Gastroesophageal sphincter (tissue), 4 donors: ENCODE results near the gene IGFLR1. TPM values are rescaled to one million over a fixed set of nuclear protein-coding genes. Genes with fewer than 3 reads are reported as not detected.
A peak's percentile ranks its signal among the peaks of the same experiment; 100 is the strongest.

ENCODE experiments used
- ATAC-seq: fragments of 150-250 bp; one replicate; pipeline ENCODE4 v1.9.1; 2016; ENCODE audit warnings: mild to moderate bottlenecking, moderate library complexity
- H3K27ac ChIP-seq, 4 donors: fragments of 200-600 bp; sonication (generic) in 3 of 4; 1 replicate in 3 of 4; 2 replicates in 1 of 4; pipeline ENCODE4 v1.5.1; 2016 to 2019
- H3K27me3 ChIP-seq: fragments of 200-600 bp; sonication (generic); one replicate; pipeline ENCODE4 v1.5.1; 2019
- H3K36me3 ChIP-seq, 2 donors: fragments of 200-600 bp; sonication (generic); one replicate each; pipeline ENCODE4 v1.5.1; 2019; ENCODE audit warnings: control low read depth in 1 of 2
- H3K4me1 ChIP-seq, 3 donors: fragments of 200-600 bp; sonication (generic); 1 replicate in 2 of 3; 2 replicates in 1 of 3; pipeline ENCODE4 v1.5.1; 2016 to 2019; ENCODE audit warnings: control low read depth in 2 of 3
- H3K4me3 ChIP-seq, 2 donors: fragments of 200-600 bp; sonication (generic); one replicate each; pipeline ENCODE4 v1.5.1; 2019; ENCODE audit warnings: mild to moderate bottlenecking in 1 of 2, moderate library complexity in 1 of 2
- H3K9me3 ChIP-seq, 3 donors: fragments of 200-600 bp; sonication (generic); one replicate each; pipeline ENCODE4 v1.5.1; 2017 to 2019; ENCODE audit warnings: control low read depth in 2 of 3
- EP300 ChIP-seq: sonication (generic); formaldehyde crosslinking; IDR thresholded peaks from one replicate; pipeline ENCODE4 v1.6.1; 2017; ENCODE audit warnings: antibody characterized with exemption, mild to moderate bottlenecking
- POLR2A ChIP-seq, 2 donors: fragments of 450-650 bp; IDR thresholded peaks; one replicate each; pipeline ENCODE4 v1.6.1; 2017; ENCODE audit warnings: antibody characterized with exemption in 2 of 2, mild to moderate bottlenecking in 2 of 2, moderate library complexity in 1 of 2
- POLR2AphosphoS5 ChIP-seq: sonication (generic); formaldehyde crosslinking; IDR thresholded peaks from one replicate; pipeline ENCODE4 v1.6.1; 2017; ENCODE audit warnings: antibody characterized with exemption
- WGBS, 2 donors: methylation state at CpG; one replicate each; pipeline ENCODE4 v1.1.5; 2018; ENCODE audit warnings: low coverage in 1 of 2; 5-methylcytosine and 5-hydroxymethylcytosine counted together
- total RNA-seq, 4 donors: library from RNA; depleted of rRNA; stranded (reverse); fragments of >200 nt; gene quantifications; one replicate each; pipeline ENCODE4 v1.1.0, GENCODE V29; 2016
- TF ChIP-seq, protein P1 (sequence below), 4 experiments: fragments of 200-600 bp in 2 of 4; fragments of 450-650 bp in 2 of 4; sonication (generic) in 1 of 4; IDR thresholded peaks; one replicate each; pipeline ENCODE4 v1.5.1; 2017 to 2019; ENCODE audit warnings: antibody characterized with exemption in 4 of 4, mild to moderate bottlenecking in 2 of 4, moderate library complexity in 2 of 4

Gene IGFLR1
- total RNA-seq, 4 donors from 2014 or later, result 4.6 to 14.3 (median 6.7) TPM

DNA sequence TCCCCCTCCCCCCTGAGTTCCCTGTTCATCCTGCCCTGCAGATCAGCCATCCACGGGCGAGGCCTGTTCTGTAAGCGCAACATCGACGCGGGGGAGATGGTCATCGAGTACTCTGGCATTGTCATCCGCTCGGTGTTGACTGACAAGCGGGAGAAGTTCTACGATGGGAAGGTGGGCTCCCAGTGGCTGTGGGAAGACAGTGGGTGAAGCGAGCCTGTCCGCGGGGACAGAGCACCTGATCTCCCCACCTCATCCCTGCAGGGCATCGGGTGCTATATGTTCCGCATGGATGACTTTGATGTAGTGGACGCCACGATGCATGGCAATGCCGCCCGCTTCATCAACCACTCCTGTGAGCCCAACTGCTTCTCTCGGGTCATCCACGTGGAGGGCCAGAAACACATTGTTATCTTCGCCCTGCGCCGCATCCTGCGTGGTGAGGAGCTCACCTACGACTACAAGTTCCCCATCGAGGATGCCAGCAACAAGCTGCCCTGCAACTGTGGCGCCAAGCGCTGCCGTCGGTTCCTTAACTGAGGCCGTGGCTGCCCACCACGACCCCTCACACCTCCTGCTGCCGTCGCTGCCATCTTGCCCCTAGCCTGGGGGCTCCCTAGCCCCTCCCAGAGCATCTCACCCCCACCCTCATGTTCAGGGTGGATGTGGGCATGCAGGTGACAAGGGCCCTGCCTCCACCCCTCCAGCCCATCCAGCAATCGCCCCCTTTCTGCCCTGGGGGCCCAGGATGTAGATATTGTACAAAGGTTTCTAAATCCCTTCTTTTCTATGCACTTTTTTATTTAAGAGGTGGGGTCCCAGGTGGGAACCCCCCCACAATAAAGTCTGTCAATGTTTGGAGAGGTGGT, 4.0 kb downstream of the IGFLR1 start:
- peaks cover 0 to 71% of the 10 kb centered on the region in 2 donors for H3K36me3 ChIP-seq
- no peak for ATAC-seq
- no peaks in the 10 kb centered on the region for H3K27me3 ChIP-seq
- H3K4me1 ChIP-seq, result peaks cover 0 to 37% (median 7%) of the 10 kb centered on the region in 3 donors
- WGBS, 2 donors, result 84 to 87% methylated on average over 10 to 16 of the region's 37 CpGs
- H3K27ac ChIP-seq, result peak overlapping the region in 2 of 4 donors; percentile 14
- no peaks in the 10 kb centered on the region for H3K9me3 ChIP-seq
- no peak overlapping the region for H3K4me3 ChIP-seq
- TF ChIP-seq POLR2AphosphoS5 (no peak), POLR2A (IDR thresholded peaks at IDR 0.05) (no peak), EP300 (no peak)
- TF ChIP-seq, protein P1, sequence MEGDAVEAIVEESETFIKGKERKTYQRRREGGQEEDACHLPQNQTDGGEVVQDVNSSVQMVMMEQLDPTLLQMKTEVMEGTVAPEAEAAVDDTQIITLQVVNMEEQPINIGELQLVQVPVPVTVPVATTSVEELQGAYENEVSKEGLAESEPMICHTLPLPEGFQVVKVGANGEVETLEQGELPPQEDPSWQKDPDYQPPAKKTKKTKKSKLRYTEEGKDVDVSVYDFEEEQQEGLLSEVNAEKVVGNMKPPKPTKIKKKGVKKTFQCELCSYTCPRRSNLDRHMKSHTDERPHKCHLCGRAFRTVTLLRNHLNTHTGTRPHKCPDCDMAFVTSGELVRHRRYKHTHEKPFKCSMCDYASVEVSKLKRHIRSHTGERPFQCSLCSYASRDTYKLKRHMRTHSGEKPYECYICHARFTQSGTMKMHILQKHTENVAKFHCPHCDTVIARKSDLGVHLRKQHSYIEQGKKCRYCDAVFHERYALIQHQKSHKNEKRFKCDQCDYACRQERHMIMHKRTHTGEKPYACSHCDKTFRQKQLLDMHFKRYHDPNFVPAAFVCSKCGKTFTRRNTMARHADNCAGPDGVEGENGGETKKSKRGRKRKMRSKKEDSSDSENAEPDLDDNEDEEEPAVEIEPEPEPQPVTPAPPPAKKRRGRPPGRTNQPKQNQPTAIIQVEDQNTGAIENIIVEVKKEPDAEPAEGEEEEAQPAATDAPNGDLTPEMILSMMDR (IDR thresholded peaks at IDR 0.05), result no peak

DNA sequence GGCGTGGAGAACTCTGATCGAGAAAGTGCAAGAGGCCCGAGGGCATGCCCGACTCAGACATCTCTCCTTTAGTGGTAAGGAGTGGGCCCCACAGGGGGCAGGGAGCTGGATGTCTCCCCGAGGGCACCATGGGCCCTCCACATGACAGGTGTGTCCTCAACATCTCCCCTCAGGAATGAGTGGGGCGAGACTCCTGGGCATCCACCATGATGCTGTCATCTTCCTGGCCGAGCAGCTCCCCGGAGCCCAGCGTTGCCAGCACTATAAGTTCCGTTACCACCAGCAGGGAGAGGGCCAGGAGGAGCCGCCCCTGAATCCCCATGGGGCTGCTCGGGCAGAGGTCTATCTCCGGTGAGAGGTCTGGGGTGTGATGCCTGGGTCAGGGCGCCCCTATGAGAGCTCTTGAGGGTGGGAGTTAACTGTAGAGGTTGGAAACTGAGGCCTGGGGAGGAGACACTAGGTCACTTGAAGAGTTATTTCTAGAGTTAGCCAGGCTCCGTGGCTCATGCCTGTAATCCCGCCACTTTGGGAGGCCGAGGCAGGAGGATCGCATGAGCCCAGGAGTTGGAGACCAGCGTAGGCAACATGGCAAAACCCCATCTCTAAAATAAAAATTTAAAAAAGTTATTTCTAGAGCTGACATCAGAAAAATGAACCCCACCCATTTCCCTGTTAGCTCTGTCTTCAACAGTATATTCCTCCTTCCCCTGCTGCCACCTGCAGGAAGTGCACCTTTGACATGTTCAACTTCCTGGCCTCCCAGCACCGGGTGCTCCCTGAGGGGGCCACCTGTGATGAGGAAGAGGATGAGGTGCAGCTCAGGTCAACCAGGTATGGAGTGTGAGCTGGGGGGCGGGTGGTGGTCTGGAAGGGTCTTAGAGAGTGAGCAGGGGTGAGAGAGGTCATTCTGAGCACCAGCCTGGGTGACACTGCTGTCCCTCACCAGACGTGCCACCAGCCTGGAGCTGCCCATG, 5.1 kb downstream of the IGFLR1 start:
- no peak overlapping the region for H3K4me3 ChIP-seq
- no peak for TF ChIP-seq POLR2A (IDR thresholded peaks at IDR 0.05)
- TF ChIP-seq EP300, result no peak
- TF ChIP-seq POLR2AphosphoS5, result no peak
- TF ChIP-seq, protein P1 (IDR thresholded peaks at IDR 0.05), result peak in 1 of 4 experiments; percentile 25
- no peaks in the 10 kb centered on the region for H3K9me3 ChIP-seq
- no peak for ATAC-seq
- WGBS, 2 donors, result 74 to 88% methylated on average over 7 of the region's 22 CpGs
- H3K27ac ChIP-seq, result no peak overlapping the region
- peaks cover 0 to 27% (median 7%) of the 10 kb centered on the region in 3 donors for H3K4me1 ChIP-seq
- peaks cover 0 to 72% of the 10 kb centered on the region in 2 donors for H3K36me3 ChIP-seq
- H3K27me3 ChIP-seq, result no peaks in the 10 kb centered on the region

DNA sequence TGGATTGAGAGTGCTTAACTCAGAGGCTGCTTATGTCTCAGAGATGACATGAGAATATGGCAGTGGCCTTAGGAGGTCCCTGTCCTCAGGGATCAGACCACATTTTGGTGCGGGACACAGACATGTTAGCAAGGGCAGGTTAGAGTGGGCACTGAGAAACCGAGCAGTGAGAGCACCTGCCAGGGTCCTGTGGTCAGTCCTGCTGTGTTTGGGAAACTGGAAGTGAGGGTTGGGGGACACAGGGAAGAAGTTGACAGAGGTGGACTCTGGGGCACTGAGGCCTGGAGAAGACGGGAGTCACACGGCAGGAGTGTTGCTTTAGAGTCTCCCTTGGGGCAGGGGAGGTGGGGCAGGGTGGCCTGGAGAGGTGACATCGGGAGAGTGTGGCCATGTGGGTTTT, 7.4 kb downstream of the IGFLR1 start:
- H3K27me3 ChIP-seq, result no peaks in the 10 kb centered on the region
- no peak overlapping the region for H3K4me3 ChIP-seq
- no peak overlapping the region for H3K27ac ChIP-seq
- no peak for ATAC-seq
- WGBS, 2 donors, result 64 to 80% methylated on average over 2 of the region's 5 CpGs
- TF ChIP-seq POLR2AphosphoS5 (no peak), POLR2A (IDR thresholded peaks at IDR 0.05) (no peak), EP300 (no peak)
- TF ChIP-seq, protein P1 (IDR thresholded peaks at IDR 0.05), result no peak
- H3K9me3 ChIP-seq, result no peaks in the 10 kb centered on the region
- peaks cover 0 to 8% (median 3%) of the 10 kb centered on the region in 3 donors for H3K4me1 ChIP-seq
- H3K36me3 ChIP-seq, result peaks cover 0 to 94% of the 10 kb centered on the region in 2 donors

DNA sequence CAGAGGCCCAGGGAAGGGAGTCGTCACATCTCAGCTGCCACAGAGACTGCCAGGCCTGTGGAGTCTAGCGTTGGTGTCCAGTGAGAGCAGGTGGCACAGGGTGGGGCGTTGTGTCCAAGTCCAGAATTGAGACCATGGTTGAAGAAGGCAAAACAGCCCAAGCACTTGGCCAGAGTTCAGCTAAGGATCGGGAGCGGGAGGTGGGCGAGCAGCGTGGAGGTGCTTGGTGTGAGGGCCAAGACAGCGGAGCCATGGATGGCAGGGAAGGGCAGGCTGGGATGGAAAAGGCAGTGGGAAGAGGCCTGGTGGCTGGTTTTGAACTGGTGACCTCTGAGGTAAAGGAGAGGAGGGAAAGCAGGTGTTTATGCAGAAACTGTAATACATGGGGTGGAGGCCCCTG, 8.0 kb downstream of the IGFLR1 start:
- H3K27ac ChIP-seq, result no peak overlapping the region
- H3K4me1 ChIP-seq, result peaks cover 0 to 2% (median 0%) of the 10 kb centered on the region in 3 donors
- WGBS, 2 donors, result 80 to 98% methylated on average over 1 to 8 of the region's 8 CpGs
- H3K4me3 ChIP-seq, result no peak overlapping the region
- no peak for ATAC-seq
- peaks cover 0 to 100% of the 10 kb centered on the region in 2 donors for H3K36me3 ChIP-seq
- no peaks in the 10 kb centered on the region for H3K27me3 ChIP-seq
- no peak for TF ChIP-seq POLR2AphosphoS5
- no peak for TF ChIP-seq EP300
- TF ChIP-seq, protein P1 (IDR thresholded peaks at IDR 0.05), result no peak
- TF ChIP-seq POLR2A (IDR thresholded peaks at IDR 0.05), result no peak
- H3K9me3 ChIP-seq, result no peaks in the 10 kb centered on the region
